HG02981 (cell line): ENCODE results near the gene PSMG4.
"Not testable (repeated sequence)": the region's sequence is repeated elsewhere in the genome, so short reads cannot be mapped to it uniquely, and the experiment has no call there.

Experiments
- ATAC-seq: cut with Tn5 transposase; IDR thresholded peaks from one replicate; pipeline ENCODE4 v1.9.1; 2021; ENCODE audit warnings: mild to moderate bottlenecking, moderate library complexity; ENCODE audit not compliant: unreplicated experiment

The PSMG4 gene

GRCh38 chr6:3230256-3230882 is 28.4 kb upstream of the PSMG4 start:
- ATAC-seq = no peak

GRCh38 chr6:3230900-3231246 is 27.9 kb upstream of the PSMG4 start:
- no peak for ATAC-seq

GRCh38 chr6:3231247-3232016 is 27.3 kb upstream of the PSMG4 start:
- no peak for ATAC-seq

- ATAC-seq = no peak
Measured at GRCh38 chr6:3232017-3232945, 26.5 kb upstream of the PSMG4 start.

GRCh38 chr6:3233321-3233720 is 25.4 kb upstream of the PSMG4 start:
- no peak for ATAC-seq

GRCh38 chr6:3233904-3234303 is 24.8 kb upstream of the PSMG4 start:
- no peak for ATAC-seq

GRCh38 chr6:3235486-3235885 is 23.3 kb upstream of the PSMG4 start:
- no peak for ATAC-seq

- ATAC-seq = no peak
Measured at GRCh38 chr6:3236005-3236404, 22.7 kb upstream of the PSMG4 start.

- ATAC-seq = no peak
Measured at GRCh38 chr6:3237761-3238662, 20.7 kb upstream of the PSMG4 start.

GRCh38 chr6:3239110-3239830 is 19.5 kb upstream of the PSMG4 start:
- no peak for ATAC-seq

GRCh38 chr6:3240595-3240994 is 18.2 kb upstream of the PSMG4 start:
- ATAC-seq = no peak

GRCh38 chr6:3241745-3242144 is 17.0 kb upstream of the PSMG4 start:
- not testable (repeated sequence) for ATAC-seq

GRCh38 chr6:3242768-3243167 is 16.0 kb upstream of the PSMG4 start:
- ATAC-seq = no peak

- ATAC-seq = no peak
Measured at GRCh38 chr6:3244003-3244831, 14.5 kb upstream of the PSMG4 start.

- not testable (repeated sequence) for ATAC-seq
Measured at GRCh38 chr6:3244832-3245161, 13.9 kb upstream of the PSMG4 start.

- ATAC-seq = no peak
Measured at GRCh38 chr6:3245216-3245615, 13.5 kb upstream of the PSMG4 start.

- ATAC-seq = no peak
Measured at GRCh38 chr6:3247255-3248146, 11.2 kb upstream of the PSMG4 start.

- ATAC-seq = no peak
Measured at GRCh38 chr6:3249821-3250220, 8.9 kb upstream of the PSMG4 start.
